GM18873 (cell line): ENCODE data around the gene MR1.

ENCODE experiments used
- ATAC-seq: cut with Tn5 transposase; IDR thresholded peaks from one replicate; pipeline ENCODE4 v1.9.1; 2021; ENCODE audit warnings: mild to moderate bottlenecking, moderate library complexity, moderate number of reproducible peaks; ENCODE audit not compliant: unreplicated experiment, low FRiP score

MR1 gene

DNA sequence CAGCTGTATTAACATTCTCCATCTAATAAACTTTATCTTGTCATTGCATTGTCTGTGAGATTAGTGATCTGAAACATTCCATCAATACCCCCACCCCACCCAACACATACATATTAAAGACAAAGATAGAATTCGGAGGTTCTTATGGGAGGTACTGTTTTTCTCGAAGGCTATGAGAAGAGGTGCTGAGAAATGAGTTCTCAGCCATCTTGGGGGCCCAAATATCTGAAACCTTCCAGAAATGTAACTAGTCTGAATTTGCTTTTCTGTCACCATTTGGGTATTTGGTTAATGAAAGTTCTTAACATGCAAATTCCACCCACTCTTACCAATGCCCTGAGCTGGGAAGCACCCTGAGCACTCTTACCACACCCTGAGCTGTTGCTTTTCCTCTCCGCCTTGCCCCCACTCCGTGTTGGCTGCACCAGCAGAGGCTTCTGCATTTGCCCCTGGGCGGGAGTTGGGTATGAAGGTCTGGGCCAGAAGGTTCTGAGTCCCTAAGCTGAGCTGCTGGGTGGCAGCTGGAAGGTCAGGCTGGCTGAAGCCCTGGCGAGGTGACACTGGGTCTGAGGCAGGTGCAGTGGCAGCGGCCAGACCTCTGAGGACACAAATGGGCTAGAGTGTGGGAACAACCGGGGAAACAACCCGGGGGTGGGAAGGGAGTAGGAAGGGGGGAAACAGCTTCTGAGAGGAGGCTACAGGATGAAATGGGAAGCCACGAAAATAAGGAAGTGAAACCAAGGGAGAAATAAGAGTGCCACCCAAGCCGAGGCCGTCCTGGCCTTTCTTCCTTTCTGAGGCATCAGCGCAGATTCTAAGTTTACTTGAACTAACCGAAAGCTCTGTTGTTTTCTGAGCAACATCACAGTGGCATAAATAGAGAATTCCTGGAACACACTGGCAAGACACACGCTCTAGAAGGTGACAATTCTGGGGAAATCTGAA is 28.4 kb downstream of the MR1 start:
- ATAC-seq = peak; percentile 86

DNA sequence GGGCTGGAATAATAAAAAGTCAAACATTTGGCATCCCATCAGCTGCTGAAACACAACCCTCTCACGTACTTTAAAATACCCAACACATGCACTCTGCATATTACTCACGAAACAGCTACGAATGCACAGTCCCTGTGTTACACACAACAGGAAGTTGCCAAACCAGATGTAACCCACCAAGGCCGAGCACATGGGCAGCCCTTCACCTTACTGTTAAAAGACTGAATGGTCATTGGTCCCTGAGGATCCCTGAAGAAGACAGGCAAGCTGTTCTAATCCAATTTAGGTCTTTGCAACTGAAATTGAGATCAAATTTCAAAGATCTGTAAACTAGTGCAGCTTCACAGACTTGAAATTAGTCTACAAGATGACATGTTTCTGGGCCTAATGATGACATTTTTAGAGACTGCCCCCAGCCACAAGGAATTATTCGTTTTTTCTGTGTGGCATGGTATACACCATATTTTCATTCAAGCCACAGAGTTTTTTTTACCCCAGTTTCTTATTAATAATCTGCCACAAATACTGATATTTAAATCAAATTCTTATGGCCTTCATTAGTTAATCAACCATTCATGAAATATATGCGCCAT is 29.1 kb downstream of the MR1 start:
- ATAC-seq = peak; percentile 65

GRCh38 chr1:181064011-181064623 is 30.3 kb downstream of the MR1 start:
- no peak for ATAC-seq

DNA sequence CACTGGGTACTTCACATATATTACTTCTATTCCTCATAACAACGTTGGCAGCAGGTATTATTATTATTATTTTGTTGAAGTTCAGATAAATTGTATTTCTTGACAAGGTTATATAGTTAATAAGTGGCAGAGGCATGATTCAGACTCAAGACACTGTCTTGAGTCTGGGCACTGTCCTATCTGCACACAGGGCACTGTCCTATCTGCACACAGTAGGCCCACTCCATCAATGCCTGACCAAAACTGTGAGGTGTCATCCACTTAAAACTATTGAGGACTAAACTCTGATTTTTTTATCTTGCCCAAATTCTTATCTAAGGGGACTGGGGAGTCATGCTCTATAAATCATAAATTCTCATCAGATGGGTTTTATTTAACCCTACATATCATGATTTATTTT is 30.9 kb downstream of the MR1 start:
- ATAC-seq = no peak

- no peak for ATAC-seq
Observed at GRCh38 chr1:181073638-181074037, 39.9 kb downstream of the MR1 start.

- no peak for ATAC-seq
Observed at GRCh38 chr1:181075766-181076350, 42.1 kb downstream of the MR1 start.

DNA sequence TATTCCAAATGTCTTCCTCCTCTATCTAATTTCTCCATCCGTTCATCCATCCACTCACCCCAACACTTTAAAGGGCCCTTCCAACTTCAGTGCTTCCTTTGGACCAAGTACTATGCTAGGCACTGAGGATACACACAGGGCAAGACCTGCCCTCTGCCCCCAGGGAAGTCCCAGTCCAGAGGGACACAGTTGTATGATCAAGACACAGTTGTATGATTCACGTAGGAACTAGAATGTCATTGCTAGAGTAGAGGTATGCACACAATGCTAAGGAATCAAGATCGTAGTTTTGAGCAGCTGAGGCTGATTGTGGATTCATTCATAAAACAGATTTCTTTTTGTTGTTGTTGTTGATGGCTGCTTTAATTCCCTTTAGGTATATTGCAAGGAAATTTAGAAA is 43.1 kb downstream of the MR1 start:
- ATAC-seq = no peak

DNA sequence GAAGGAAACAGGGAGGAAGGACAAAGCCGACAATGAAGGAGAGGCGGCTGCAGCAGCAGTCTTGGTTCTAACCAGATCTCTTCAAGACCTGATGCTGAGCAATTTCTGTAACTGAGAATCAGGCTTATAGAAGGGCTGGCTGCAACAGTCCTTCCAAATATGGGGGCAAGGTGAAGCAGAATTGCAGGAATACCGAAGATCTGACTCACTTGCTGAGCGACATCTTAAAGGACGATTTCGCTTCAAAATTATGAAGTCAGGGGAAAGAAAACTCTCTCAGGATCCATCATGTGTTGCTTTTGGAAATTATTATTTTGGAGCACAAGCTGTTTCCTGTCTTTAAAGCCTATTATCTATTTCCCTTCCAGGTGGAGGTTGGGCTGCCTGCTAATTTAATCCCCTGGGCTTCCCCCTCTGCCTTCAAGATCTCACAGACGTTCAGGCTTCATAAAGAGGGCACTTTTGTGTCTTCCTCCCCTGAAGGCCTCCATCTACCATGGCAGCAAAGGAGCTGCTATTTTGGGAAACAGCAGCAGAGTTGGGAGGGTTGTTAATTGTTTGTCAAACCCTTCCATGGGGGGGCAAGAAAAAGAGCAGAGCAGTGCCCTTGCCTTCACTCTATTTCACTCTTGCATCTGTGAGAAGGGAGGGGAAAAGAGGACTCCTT is 43.9 kb downstream of the MR1 start:
- ATAC-seq = no peak

DNA sequence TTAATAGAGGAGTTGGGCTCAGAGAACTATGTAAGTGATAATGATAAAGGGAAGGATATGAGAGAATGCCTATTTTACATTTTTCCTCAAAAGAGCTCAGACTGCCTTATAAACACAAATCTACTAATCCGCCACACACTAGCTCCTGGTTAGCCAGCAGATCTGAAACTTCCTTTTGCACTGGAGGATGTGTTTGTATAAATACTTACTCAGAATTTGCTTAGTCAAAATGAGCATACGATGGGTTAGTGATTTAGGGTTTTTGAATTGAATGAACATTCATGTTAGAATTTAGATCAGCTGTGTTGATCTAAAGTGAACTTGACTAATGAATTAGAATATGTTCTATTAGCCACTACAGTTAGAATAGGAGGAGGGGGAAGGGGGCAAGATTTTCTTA is 45.6 kb downstream of the MR1 start:
- ATAC-seq = no peak

DNA sequence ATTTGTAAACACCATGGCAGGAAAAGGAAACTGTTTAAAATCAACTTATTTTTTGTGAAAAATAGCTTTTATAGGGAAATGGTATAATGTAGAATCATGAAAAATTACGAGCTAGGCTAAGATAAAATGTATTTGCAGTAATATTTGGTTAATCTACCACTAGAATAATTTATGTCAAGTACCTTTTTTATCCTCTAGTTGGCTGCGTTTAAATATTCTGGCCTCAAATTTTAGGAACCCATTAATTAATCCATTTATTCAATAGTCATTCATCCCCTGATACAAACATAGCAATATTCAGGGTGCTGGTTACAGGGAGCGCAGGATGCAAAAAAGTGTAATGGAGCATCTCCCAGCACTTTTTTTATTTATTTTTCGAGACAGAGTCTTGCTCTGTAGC is 46.1 kb downstream of the MR1 start:
- no peak for ATAC-seq

GRCh38 chr1:181080556-181080955 is 46.8 kb downstream of the MR1 start:
- no peak for ATAC-seq

- no peak for ATAC-seq
Observed at GRCh38 chr1:181081395-181081794, 47.6 kb downstream of the MR1 start.

DNA sequence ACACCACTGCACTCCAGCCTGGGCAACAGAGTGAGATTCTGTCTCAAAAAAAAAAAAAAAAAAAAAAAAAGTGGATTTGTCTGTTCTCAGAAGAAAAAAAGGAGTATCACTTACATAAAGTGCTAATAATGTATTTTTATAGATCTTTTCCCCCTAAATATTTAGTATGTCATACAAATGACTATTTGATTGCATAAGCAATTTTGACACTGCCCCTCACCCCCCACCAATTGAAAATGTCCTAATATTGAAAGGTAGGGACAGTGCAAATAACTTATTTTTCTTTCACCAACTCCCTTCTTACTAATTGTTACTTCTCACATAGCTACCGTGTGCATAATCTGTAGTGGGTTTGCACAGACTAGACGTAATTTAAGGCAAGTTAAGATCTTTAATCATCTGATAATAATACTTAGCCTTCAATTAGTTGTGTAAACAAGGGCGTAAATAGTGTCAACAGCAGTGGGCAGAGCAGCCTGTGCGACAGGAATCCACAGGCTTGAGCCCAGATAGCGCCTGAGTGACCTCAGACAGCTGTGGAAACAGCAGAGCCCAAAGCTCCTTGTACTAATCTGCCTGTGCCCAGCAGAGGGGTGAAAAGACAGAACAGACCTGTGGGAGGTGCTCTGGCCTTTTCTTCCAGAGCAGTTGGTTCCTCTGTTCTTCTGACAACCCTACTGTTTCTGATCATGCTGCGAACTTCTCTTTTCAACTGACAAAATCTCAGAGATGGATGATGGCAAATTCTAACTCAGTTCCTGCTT is 50.2 kb downstream of the MR1 start:
- no peak for ATAC-seq

- ATAC-seq = no peak
Observed at GRCh38 chr1:181084606-181084969, 50.8 kb downstream of the MR1 start.

DNA sequence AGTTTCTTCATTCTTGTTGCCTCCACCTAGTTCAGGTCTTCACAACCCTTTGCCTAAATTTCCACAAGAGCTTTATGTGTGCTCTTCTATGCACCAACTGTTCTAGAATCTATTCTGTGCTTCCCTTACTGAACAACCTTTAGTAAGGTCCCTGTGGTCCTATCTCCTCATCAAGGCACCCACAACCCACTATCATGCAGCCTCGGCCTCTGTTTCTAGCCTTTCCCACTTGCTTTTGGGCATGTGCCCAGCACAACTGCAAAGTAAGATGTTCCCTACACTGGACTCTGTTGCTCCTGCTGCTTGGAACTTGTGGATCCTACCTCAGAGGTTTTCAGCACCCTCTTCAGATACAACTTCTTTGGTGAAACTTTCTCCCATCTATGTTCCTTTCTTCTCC is 52.3 kb downstream of the MR1 start:
- ATAC-seq = no peak

DNA sequence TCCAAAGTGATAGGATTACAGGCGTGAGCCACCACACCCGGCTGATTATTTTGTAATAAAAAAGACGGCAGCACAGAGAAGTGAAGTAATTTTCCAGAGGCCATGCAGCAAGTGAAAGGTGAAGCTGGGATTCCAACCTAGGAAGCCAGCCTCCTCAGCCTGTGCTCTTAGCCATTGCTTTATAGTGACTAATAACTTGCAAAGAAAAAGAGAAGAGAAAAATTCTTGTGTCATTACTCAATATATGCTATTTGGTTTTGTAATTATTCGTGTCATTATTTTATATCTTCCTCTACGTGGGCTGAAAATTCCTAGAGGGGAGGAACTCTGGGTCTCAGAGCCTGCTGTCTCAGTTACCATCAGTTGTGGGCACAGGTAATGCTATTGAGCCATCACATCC is 53.1 kb downstream of the MR1 start:
- ATAC-seq = no peak

- no peak for ATAC-seq
Observed at GRCh38 chr1:181087400-181087901, 53.7 kb downstream of the MR1 start.

DNA sequence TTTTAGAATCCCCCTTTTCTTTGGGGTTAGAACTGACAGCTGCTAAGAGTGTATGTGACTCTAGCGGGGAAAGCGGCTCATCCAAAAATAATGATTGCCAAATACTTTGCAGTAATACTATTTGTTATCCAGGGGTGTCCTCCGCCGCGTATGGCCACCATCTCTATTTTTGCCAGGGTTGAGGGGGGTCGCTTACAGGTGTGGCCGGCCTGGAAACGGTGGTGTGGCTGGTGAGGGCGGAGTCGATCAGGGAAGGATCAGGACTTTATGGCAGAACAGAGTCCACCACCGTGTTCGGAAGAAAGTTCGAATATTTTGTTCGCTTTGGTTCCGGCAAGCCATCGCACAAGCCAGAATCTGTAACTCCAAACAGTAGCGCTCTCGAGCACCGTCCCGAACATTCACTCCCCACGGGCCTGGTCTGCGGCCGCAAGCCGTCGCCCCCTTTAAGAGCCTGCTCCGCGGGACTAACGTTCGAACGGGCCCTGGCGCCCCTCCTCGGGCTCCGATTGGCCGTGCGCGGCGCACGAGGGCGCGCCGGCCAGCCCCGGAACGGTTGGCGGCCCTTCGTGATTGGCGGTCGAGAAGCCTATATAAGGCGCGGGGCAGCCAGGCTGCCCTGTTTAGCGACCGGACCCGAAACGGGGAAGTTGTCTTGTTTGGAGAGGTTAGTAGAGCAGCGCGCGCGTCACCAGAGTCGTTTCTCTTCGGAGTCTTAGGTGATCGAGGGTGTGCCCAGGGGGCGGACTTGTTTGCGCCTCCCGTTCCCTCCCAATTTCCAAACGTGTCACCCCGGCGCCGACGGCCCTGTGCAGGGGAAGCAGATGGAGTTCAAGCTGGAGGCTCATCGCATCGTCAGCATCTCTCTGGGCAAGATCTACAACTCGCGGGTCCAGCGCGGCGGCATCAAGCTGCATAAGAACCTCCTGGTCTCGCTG is 54.6 kb downstream of the MR1 start, which contains the start of gene IER5:
Gene IER5, plus strand, starts transcription at position 622 of the 938 bp plus-strand sequence. Its CDS starts 203 bp downstream, at position 825.
- ATAC-seq = peak; percentile 64
